GM23338 (cell line): ENCODE results near the gene CD19. TPM values are rescaled to one million over a fixed set of nuclear protein-coding genes. Genes with fewer than 3 reads are reported as not detected.

Experiments
- ATAC-seq: fragments of 200-7000 bp; cut with Tn5 transposase; 3 replicates; pipeline ENCODE4 v1.9.1; 2020
- DNase-seq: peaks from one replicate; pipeline ENCODE4 v3.0.0-alpha.2; 2015; ENCODE audit warnings: low spot score
- H2AFZ ChIP-seq: fragments of 200-600 bp; sonication (generic); 2 replicates; pipeline ENCODE4 v1.8.0; 2016; ENCODE audit warnings: antibody characterized with exemption, mild to moderate bottlenecking, moderate library complexity
- H3F3A ChIP-seq: fragments of 200-600 bp; sonication (generic); replicated peaks from 2 replicates; pipeline ENCODE4 v1.8.0; 2017; ENCODE audit warnings: antibody characterized with exemption, mixed run types, low read depth
- H3K27ac ChIP-seq: fragments of 200-600 bp; sonication (generic); 2 replicates; pipeline ENCODE4 v1.6.1; 2016; ENCODE audit warnings: low read depth
- H3K27me3 ChIP-seq: fragments of 200-600 bp; sonication (generic); 2 replicates; pipeline ENCODE4 v1.8.0; 2016; ENCODE audit warnings: mild to moderate bottlenecking, mixed run types, moderate library complexity; ENCODE audit not compliant: insufficient read depth
- H3K36me3 ChIP-seq: fragments of 200-600 bp; sonication (generic); 2 replicates; pipeline ENCODE4 v1.8.0; 2016; ENCODE audit warnings: mild to moderate bottlenecking; ENCODE audit not compliant: insufficient read depth
- H3K4me1 ChIP-seq: fragments of 200-600 bp; sonication (generic); 2 replicates; pipeline ENCODE4 v1.8.0; 2016; ENCODE audit warnings: mild to moderate bottlenecking, moderate library complexity; ENCODE audit not compliant: insufficient read depth
- H3K4me2 ChIP-seq: fragments of 200-600 bp; sonication (generic); 2 replicates; pipeline ENCODE4 v1.7.1; 2017; ENCODE audit warnings: mixed run types
- H3K4me3 ChIP-seq: fragments of 200-600 bp; sonication (generic); 2 replicates; pipeline ENCODE4 v1.6.1; 2016; ENCODE audit warnings: mixed run types
- H3K79me2 ChIP-seq: fragments of 200-600 bp; sonication (generic); replicated peaks from 2 replicates; pipeline ENCODE4 v1.8.0; 2017; ENCODE audit warnings: mild to moderate bottlenecking; ENCODE audit not compliant: insufficient read depth
- H3K9me2 ChIP-seq: fragments of 200-600 bp; sonication (generic); 2 replicates; pipeline ENCODE4 v1.8.0; 2017; ENCODE audit not compliant: insufficient read depth
- H4K20me1 ChIP-seq: fragments of 200-600 bp; sonication (generic); replicated peaks from 2 replicates; pipeline ENCODE4 v1.8.0; 2017; ENCODE audit warnings: mild to moderate bottlenecking; ENCODE audit not compliant: insufficient read depth
- H3K27ac Mint-ChIP-seq: 2 replicates; pipeline ENCODE4 v1.8.0; 2020; ENCODE audit warnings: inconsistent platforms, mild to moderate bottlenecking, moderate library complexity, mixed read lengths
- H3K27me3 Mint-ChIP-seq: 3 replicates; pipeline ENCODE4 v1.8.0; 2022; ENCODE audit warnings: low read depth, mild to moderate bottlenecking, moderate library complexity, mixed read lengths, inconsistent platforms; ENCODE audit not compliant: insufficient read depth, poor library complexity
- H3K36me3 Mint-ChIP-seq: 3 replicates; pipeline ENCODE4 v1.8.0; 2021; ENCODE audit warnings: low read depth, mild to moderate bottlenecking, inconsistent platforms, moderate library complexity, mixed read lengths
- H3K4me1 Mint-ChIP-seq: 3 replicates; pipeline ENCODE4 v1.8.0; 2020; ENCODE audit warnings: mild to moderate bottlenecking, inconsistent platforms, mixed read lengths
- H3K4me3 Mint-ChIP-seq: 3 replicates; pipeline ENCODE4 v1.8.0; 2021; ENCODE audit warnings: moderate library complexity, mild to moderate bottlenecking, inconsistent platforms, mixed read lengths
- H3K9me3 Mint-ChIP-seq: 3 replicates; pipeline ENCODE4 v1.8.0; 2020; ENCODE audit warnings: moderate library complexity, mild to moderate bottlenecking, inconsistent platforms, mixed read lengths
- CREB1 ChIP-seq: fragments of 250-450 bp; sonication (Bioruptor Pico); IDR thresholded peaks from 2 replicates; pipeline ENCODE4 v1.5.0; 2020; ENCODE audit warnings: low read depth, mild to moderate bottlenecking, moderate library complexity
- CTCF ChIP-seq, 2 experiments: fragments of 200-600 bp in 1 of 2; sonication (generic) in 1 of 2; conservative IDR thresholded peaks; 2 replicates each; pipeline versions ENCODE4 v1.5.1 to v1.6.1; 2016 to 2017; ENCODE audit warnings: antibody characterized with exemption in 2 of 2, low read depth in 2 of 2, mild to moderate bottlenecking in 2 of 2, moderate library complexity in 1 of 2
- ETS1 ChIP-seq: IDR thresholded peaks from 2 replicates; pipeline ENCODE4 v1.6.1; 2016; ENCODE audit warnings: antibody characterized with exemption
- EZH2 ChIP-seq: fragments of 200-600 bp; sonication (generic); IDR thresholded peaks from one replicate; pipeline ENCODE4 v1.8.0; 2017; ENCODE audit warnings: antibody characterized with exemption, mild to moderate bottlenecking, low read depth; ENCODE audit not compliant: unreplicated experiment
- EZH2phosphoT487 ChIP-seq: fragments of 200-600 bp; sonication (generic); IDR thresholded peaks from one replicate; pipeline ENCODE4 v1.8.1; 2018; ENCODE audit warnings: antibody characterized with exemption; ENCODE audit not compliant: unreplicated experiment
- JUNB ChIP-seq: IDR thresholded peaks from one replicate; pipeline ENCODE4 v1.6.1; 2016; ENCODE audit warnings: antibody characterized with exemption; ENCODE audit not compliant: unreplicated experiment
- NANOG ChIP-seq: IDR thresholded peaks from 2 replicates; pipeline ENCODE4 v1.6.1; 2016; ENCODE audit warnings: antibody characterized with exemption, borderline replicate concordance
- POLR2AphosphoS5 ChIP-seq: IDR thresholded peaks from 2 replicates; pipeline ENCODE4 v1.6.1; 2016; ENCODE audit warnings: antibody characterized with exemption, low read depth
- REST ChIP-seq: IDR thresholded peaks from one replicate; pipeline ENCODE4 v1.6.1; 2018; ENCODE audit warnings: antibody characterized with exemption; ENCODE audit not compliant: unreplicated experiment
- STAT1 ChIP-seq: IDR thresholded peaks from one replicate; pipeline ENCODE4 v1.6.1; 2016; ENCODE audit warnings: antibody characterized with exemption; ENCODE audit not compliant: unreplicated experiment
- ZNF114 ChIP-seq: fragments of 250-450 bp; sonication (Bioruptor Pico); IDR thresholded peaks from 2 replicates; pipeline ENCODE4 v1.5.0; 2020; ENCODE audit warnings: mild to moderate bottlenecking, moderate library complexity
- ZNF331 ChIP-seq: fragments of 250-450 bp; sonication (Bioruptor Pico); IDR thresholded peaks from 2 replicates; pipeline ENCODE4 v1.5.0; 2020; ENCODE audit warnings: low read depth, mild to moderate bottlenecking, moderate library complexity
- ZNF462 ChIP-seq: fragments of 250-450 bp; sonication (Bioruptor Pico); IDR thresholded peaks from 2 replicates; pipeline ENCODE4 v1.5.0; 2020; ENCODE audit warnings: mild to moderate bottlenecking, moderate library complexity
- polyA plus RNA-seq: library from polyadenylated mRNA; unstranded; fragments of >200 nt; fragmentation: Nextera tagmentation; extraction: Ambion mirVana; gene quantifications from 2 replicates; pipeline ENCODE4 v1.2.1, GENCODE V29; 2016
- total RNA-seq: library from RNA; depleted of rRNA; stranded (reverse); fragments of >200 nt; shearing (Covaris generic); gene quantifications from 2 replicates; pipeline ENCODE4 v1.2.3, GENCODE V29; 2014

The CD19 gene
- total and polyA plus RNA-seq, 2 experiments from 2014 or later = 0.83 to 1.9 TPM

- Histone ChIP-seq H3F3A (no peaks in the 10 kb centered on the region), H4K20me1 (no peaks in the 10 kb centered on the region; the same call in 1 of the 2 replicates), H3K4me1 (no peaks in the 10 kb centered on the region), H3K27me3 (no peaks in the 10 kb centered on the region), H2AFZ (no peak overlapping the region), H3K4me3 (no peak overlapping the region), H3K4me2 (no peak overlapping the region), H3K79me2 (no peaks in the 10 kb centered on the region), H3K9me2 (no peaks in the 10 kb centered on the region), H3K36me3 (no peaks in the 10 kb centered on the region), H3K27ac (no peak overlapping the region)
- H3K27me3 Mint-ChIP-seq = peaks cover 6% of the 10 kb centered on the region
- TF ChIP-seq ZNF331 = no peak
- no peak for TF ChIP-seq ZNF114
- no peak for TF ChIP-seq JUNB
- no peak for TF ChIP-seq STAT1
- no peak for TF ChIP-seq REST
- TF ChIP-seq EZH2 = no peak
- no peak for TF ChIP-seq ETS1
- no peak for TF ChIP-seq CTCF (conservative IDR thresholded peaks at IDR 0.05; ENCODE audit: low read depth in 2 of 2)
- TF ChIP-seq NANOG = no peak
- TF ChIP-seq EZH2phosphoT487 = no peak
- TF ChIP-seq POLR2AphosphoS5 = no peak
- no peak for TF ChIP-seq CREB1 (CRISPR knock-in tag)
- no peak for TF ChIP-seq ZNF462
- H3K27ac Mint-ChIP-seq = no peak overlapping the region
- H3K4me1 Mint-ChIP-seq = no peaks in the 10 kb centered on the region
- H3K9me3 Mint-ChIP-seq = no peaks in the 10 kb centered on the region
- no peak for DNase-seq
- no peaks in the 10 kb centered on the region; the same call in 2 of the 3 replicates for H3K36me3 Mint-ChIP-seq
- H3K4me3 Mint-ChIP-seq = no peak overlapping the region
- ATAC-seq = no peak
Measured at GRCh38 chr16:28900601-28901000, 31.2 kb upstream of the CD19 start.
